ENCODE data around the gene MRPL36.

DNA sequence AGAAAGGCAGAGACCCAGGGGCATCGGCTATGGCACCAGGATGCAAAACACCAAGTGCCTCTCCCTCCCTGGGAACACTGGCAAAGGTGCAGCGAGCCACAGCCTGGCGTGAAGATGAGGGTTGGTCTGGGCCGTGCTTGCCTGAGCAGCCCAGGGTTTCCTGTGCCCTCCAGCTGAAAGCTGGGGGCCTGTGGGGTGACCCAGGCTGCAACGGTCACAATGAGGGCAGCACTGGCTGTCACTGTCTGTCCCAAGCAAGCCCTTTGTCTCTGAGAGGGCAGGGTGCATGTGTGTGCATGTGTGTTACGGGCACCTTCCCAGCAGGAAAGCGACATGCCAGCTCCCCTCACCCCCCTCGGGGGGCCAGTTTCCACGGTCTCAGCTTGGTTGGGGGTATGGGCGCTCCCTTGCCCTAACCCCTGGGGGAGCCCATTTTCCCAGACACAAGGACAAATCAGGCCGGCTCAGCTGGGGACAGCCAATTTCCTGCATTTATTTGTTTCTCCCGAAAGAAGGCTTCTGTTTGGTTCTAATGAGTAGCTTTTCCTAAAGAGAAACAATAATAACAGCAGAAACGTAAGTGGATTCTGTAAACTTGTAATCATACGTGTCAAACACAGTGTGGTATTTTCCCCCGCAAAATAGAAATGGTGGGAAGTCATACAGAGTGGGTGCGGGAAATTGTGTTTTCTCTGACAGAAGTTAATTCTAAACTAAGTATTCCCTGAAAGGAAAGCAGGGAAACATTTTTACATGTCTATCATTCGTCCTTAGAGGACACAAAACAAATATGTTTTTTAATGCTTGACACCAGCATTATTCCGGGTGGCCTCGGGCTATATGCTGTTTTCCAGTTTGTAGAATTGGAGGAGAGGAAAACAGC lies 21.3 kb downstream of the MRPL36 start:
- TF ChIP-seq, protein P1, sequence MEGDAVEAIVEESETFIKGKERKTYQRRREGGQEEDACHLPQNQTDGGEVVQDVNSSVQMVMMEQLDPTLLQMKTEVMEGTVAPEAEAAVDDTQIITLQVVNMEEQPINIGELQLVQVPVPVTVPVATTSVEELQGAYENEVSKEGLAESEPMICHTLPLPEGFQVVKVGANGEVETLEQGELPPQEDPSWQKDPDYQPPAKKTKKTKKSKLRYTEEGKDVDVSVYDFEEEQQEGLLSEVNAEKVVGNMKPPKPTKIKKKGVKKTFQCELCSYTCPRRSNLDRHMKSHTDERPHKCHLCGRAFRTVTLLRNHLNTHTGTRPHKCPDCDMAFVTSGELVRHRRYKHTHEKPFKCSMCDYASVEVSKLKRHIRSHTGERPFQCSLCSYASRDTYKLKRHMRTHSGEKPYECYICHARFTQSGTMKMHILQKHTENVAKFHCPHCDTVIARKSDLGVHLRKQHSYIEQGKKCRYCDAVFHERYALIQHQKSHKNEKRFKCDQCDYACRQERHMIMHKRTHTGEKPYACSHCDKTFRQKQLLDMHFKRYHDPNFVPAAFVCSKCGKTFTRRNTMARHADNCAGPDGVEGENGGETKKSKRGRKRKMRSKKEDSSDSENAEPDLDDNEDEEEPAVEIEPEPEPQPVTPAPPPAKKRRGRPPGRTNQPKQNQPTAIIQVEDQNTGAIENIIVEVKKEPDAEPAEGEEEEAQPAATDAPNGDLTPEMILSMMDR (IDR thresholded peaks at IDR 0.05) = no peak
- TF ChIP-seq ZFX (IDR thresholded peaks at IDR 0.05; ENCODE audit: borderline replicate concordance) = no peak
